ENCODE measurements around the gene C10orf90.

DNA sequence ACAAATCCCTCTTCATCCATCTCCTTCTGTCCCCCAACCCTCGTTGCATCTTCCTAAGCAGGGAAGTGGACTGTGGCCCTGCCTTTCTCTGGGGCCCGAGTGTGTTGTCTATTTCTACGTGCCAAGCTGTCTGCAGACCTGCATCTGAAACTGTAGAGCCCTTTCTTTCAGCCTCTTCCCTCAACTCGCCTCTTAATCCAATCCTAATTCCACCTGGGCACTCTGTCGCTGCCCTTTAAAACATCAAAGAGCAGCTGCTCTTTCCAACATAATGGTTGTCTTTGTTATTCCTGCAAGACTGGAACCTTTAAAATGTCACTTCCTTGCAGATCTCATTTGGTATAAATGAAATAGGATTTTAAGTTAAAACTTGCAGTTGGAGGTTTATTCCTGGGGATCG lies 260.7 kb downstream of the C10orf90 start:
- TF ChIP-seq, protein P1, sequence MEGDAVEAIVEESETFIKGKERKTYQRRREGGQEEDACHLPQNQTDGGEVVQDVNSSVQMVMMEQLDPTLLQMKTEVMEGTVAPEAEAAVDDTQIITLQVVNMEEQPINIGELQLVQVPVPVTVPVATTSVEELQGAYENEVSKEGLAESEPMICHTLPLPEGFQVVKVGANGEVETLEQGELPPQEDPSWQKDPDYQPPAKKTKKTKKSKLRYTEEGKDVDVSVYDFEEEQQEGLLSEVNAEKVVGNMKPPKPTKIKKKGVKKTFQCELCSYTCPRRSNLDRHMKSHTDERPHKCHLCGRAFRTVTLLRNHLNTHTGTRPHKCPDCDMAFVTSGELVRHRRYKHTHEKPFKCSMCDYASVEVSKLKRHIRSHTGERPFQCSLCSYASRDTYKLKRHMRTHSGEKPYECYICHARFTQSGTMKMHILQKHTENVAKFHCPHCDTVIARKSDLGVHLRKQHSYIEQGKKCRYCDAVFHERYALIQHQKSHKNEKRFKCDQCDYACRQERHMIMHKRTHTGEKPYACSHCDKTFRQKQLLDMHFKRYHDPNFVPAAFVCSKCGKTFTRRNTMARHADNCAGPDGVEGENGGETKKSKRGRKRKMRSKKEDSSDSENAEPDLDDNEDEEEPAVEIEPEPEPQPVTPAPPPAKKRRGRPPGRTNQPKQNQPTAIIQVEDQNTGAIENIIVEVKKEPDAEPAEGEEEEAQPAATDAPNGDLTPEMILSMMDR (conservative IDR thresholded peaks at IDR 0.05), result no peak
- TF ChIP-seq EZH2 (IDR thresholded peaks at IDR 0.05; ENCODE audit: low read depth), result no peak

All from PC-9 (cell line).